DOHH2 (cell line): ENCODE data around the gene SUPT3H.

Experiments
- H3F3A ChIP-seq: fragments of 200-600 bp; sonication (generic), shearing (Covaris generic); 2 replicates; pipeline ENCODE4 v1.6.0; 2016; ENCODE audit warnings: antibody characterized with exemption, mild to moderate bottlenecking; ENCODE audit not compliant: control insufficient read depth, insufficient read depth
- H3K27ac ChIP-seq: fragments of 200-600 bp; sonication (generic); 2 replicates; pipeline ENCODE4 v1.5.1; 2014; ENCODE audit warnings: low read depth, mild to moderate bottlenecking, low read length, moderate library complexity
- H3K27me3 ChIP-seq: fragments of 200-600 bp; sonication (generic); 2 replicates; pipeline ENCODE4 v1.6.1; 2014; ENCODE audit warnings: mild to moderate bottlenecking, low read length, mixed read lengths; ENCODE audit not compliant: control insufficient read depth
- H3K36me3 ChIP-seq: fragments of 200-600 bp; sonication (generic); 2 replicates; pipeline ENCODE4 v1.6.1; 2014; ENCODE audit warnings: mild to moderate bottlenecking, low read length, moderate library complexity, mixed read lengths; ENCODE audit not compliant: control insufficient read depth
- H3K4me1 ChIP-seq: fragments of 200-600 bp; sonication (generic); 2 replicates; pipeline ENCODE4 v1.6.1; 2014; ENCODE audit warnings: mild to moderate bottlenecking, low read length, mixed read lengths; ENCODE audit not compliant: control insufficient read depth
- H3K4me2 ChIP-seq: fragments of 200-600 bp; sonication (generic); 2 replicates; pipeline ENCODE4 v1.6.0; 2014; ENCODE audit warnings: mild to moderate bottlenecking, low read length, moderate library complexity
- H3K4me3 ChIP-seq: fragments of 200-600 bp; sonication (generic); 2 replicates; pipeline ENCODE4 v1.5.1; 2014; ENCODE audit warnings: mild to moderate bottlenecking, low read length, mixed read lengths
- H3K79me2 ChIP-seq: fragments of 200-600 bp; sonication (generic); 2 replicates; pipeline ENCODE4 v1.6.1; 2014; ENCODE audit warnings: mild to moderate bottlenecking, low read length, mixed read lengths; ENCODE audit not compliant: control insufficient read depth
- H3K9me2 ChIP-seq: fragments of 200-600 bp; sonication (generic); replicated peaks from 2 replicates; pipeline ENCODE4 v1.6.1; 2014; ENCODE audit warnings: mild to moderate bottlenecking, low read length, mixed read lengths; ENCODE audit not compliant: control insufficient read depth
- H3K9me3 ChIP-seq: fragments of 200-600 bp; sonication (generic); 2 replicates; pipeline ENCODE4 v1.6.1; 2014; ENCODE audit warnings: antibody characterized with exemption, low read length, mixed read lengths; ENCODE audit not compliant: control insufficient read depth, insufficient read depth
- H4K20me1 ChIP-seq: fragments of 200-600 bp; sonication (generic); 2 replicates; pipeline ENCODE4 v1.6.0; 2014; ENCODE audit warnings: low read depth, mild to moderate bottlenecking, antibody characterized with exemption, low read length, moderate library complexity; ENCODE audit not compliant: control insufficient read depth, insufficient read depth
- EZH2phosphoT487 ChIP-seq: fragments of 200-600 bp; sonication (generic); IDR thresholded peaks from 2 replicates; pipeline ENCODE4 v1.6.1; 2017; ENCODE audit warnings: borderline replicate concordance, mild to moderate bottlenecking, antibody characterized with exemption, low read length, moderate library complexity, mixed read lengths
- TF ChIP-seq, protein P1 (sequence below): fragments of 200-600 bp; sonication (generic); IDR thresholded peaks from one replicate; pipeline ENCODE4 v1.5.1; 2014; ENCODE audit warnings: antibody characterized with exemption, mild to moderate bottlenecking, low read depth, low read length; ENCODE audit not compliant: poor library complexity, severe bottlenecking

SUPT3H gene

DNA sequence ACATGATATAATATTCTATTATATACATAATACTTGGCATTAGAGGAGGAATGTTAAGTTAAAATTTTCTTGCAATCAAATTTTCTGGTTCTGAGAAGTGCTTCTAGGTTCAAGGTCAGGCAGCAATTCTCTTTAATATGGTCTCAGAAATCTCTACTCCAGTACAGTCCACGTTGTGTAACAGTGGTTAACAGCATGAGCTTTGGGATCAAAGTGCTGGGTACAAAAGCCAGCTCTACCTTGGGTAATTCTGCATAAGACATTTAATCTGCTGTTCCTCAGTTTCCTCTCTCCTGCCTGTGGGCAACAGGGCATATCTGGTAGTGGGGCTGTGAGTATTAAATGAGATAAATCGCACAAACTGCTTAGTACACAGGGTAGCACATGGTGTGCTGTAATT lies 552.5 kb downstream of the SUPT3H start:
- Histone ChIP-seq H3K4me3 (no peak overlapping the region), H3K9me3 (no peaks in the 10 kb centered on the region), H3F3A (no peaks in the 10 kb centered on the region), H3K4me1 (no peaks in the 10 kb centered on the region), H3K79me2 (no peaks in the 10 kb centered on the region), H3K27me3 (no peaks in the 10 kb centered on the region), H3K9me2 (no peaks in the 10 kb centered on the region), H4K20me1 (no peaks in the 10 kb centered on the region), H3K4me2 (no peak overlapping the region), H3K27ac (no peak overlapping the region), H3K36me3 (no peaks in the 10 kb centered on the region)
- no peak for TF ChIP-seq EZH2phosphoT487
- TF ChIP-seq, protein P1, sequence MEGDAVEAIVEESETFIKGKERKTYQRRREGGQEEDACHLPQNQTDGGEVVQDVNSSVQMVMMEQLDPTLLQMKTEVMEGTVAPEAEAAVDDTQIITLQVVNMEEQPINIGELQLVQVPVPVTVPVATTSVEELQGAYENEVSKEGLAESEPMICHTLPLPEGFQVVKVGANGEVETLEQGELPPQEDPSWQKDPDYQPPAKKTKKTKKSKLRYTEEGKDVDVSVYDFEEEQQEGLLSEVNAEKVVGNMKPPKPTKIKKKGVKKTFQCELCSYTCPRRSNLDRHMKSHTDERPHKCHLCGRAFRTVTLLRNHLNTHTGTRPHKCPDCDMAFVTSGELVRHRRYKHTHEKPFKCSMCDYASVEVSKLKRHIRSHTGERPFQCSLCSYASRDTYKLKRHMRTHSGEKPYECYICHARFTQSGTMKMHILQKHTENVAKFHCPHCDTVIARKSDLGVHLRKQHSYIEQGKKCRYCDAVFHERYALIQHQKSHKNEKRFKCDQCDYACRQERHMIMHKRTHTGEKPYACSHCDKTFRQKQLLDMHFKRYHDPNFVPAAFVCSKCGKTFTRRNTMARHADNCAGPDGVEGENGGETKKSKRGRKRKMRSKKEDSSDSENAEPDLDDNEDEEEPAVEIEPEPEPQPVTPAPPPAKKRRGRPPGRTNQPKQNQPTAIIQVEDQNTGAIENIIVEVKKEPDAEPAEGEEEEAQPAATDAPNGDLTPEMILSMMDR, result no peak

- H3K36me3 ChIP-seq, result no peaks in the 10 kb centered on the region
- no peaks in the 10 kb centered on the region for H3K9me3 ChIP-seq
- no peaks in the 10 kb centered on the region for H3K4me1 ChIP-seq
- TF ChIP-seq, protein P1, result no peak
- TF ChIP-seq EZH2phosphoT487, result no peak
- no peaks in the 10 kb centered on the region for H3K79me2 ChIP-seq
- H3K4me3 ChIP-seq, result no peak overlapping the region
- no peak overlapping the region for H3K4me2 ChIP-seq
- no peaks in the 10 kb centered on the region for H3F3A ChIP-seq
- no peaks in the 10 kb centered on the region for H3K9me2 ChIP-seq
- H3K27ac ChIP-seq, result no peak overlapping the region
- no peaks in the 10 kb centered on the region for H4K20me1 ChIP-seq
- H3K27me3 ChIP-seq, result no peaks in the 10 kb centered on the region
These were observed 553.2 kb downstream of the SUPT3H start for GRCh38 chr6:44824567-44824966.

GRCh38 chr6:44820759-44821158 lies 557.0 kb downstream of the SUPT3H start:
- Histone ChIP-seq H3K4me3 (no peak overlapping the region), H4K20me1 (no peaks in the 10 kb centered on the region), H3K79me2 (no peaks in the 10 kb centered on the region), H3F3A (no peaks in the 10 kb centered on the region), H3K27me3 (no peaks in the 10 kb centered on the region), H3K36me3 (no peaks in the 10 kb centered on the region), H3K9me3 (no peaks in the 10 kb centered on the region), H3K9me2 (no peaks in the 10 kb centered on the region), H3K4me1 (no peaks in the 10 kb centered on the region), H3K4me2 (no peak overlapping the region), H3K27ac (no peak overlapping the region)
- TF ChIP-seq, protein P1, result no peak
- no peak for TF ChIP-seq EZH2phosphoT487

DNA sequence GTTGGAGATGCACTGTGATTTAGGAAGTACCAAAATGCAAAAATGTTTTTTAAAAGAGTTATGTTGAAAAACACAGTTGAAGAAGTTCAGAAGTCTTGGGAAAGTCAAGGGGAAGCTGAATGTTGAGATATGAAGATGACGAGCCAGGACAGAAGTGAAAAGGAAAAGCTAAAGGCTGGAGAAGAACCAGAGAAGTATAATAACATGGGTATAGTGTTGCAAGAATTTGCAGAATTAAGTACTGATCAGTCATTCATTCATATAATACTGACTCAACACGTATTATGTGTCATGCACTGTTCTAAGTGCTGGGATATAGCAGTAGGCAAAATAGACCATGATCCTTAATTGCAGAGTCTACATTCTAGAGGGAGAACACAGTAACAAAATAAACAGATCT lies 557.4 kb downstream of the SUPT3H start:
- Histone ChIP-seq H3K4me3 (no peak overlapping the region), H3F3A (no peaks in the 10 kb centered on the region)

More for the DNA sequence above, 557.4 kb downstream of the SUPT3H start:
- H3K27ac ChIP-seq, result no peak overlapping the region
- TF ChIP-seq, protein P1, result no peak
- TF ChIP-seq EZH2phosphoT487, result no peak
- H3K4me2 ChIP-seq, result no peak overlapping the region
- H3K36me3 ChIP-seq, result no peaks in the 10 kb centered on the region
- no peaks in the 10 kb centered on the region for H3K27me3 ChIP-seq
- H3K9me3 ChIP-seq, result no peaks in the 10 kb centered on the region
- H3K4me1 ChIP-seq, result no peaks in the 10 kb centered on the region
- no peaks in the 10 kb centered on the region for H3K79me2 ChIP-seq
- no peaks in the 10 kb centered on the region for H4K20me1 ChIP-seq
- H3K9me2 ChIP-seq, result no peaks in the 10 kb centered on the region
